ENCODE results near the gene CFAP300. TPM values are rescaled to one million over a fixed set of nuclear protein-coding genes. Genes with fewer than 3 reads are reported as not detected.

The CFAP300 gene
- total and polyA plus RNA-seq, 2 donors (not counting 1 experiment from before 2014, with no cell fraction given): not detected

- TF ChIP-seq CTCF (IDR thresholded peaks at IDR 0.05): no peak
- no peaks in the 10 kb centered on the region for H3K9me3 ChIP-seq (ENCODE audit: control extremely low read depth in 1 of 3, control insufficient read depth in 2 of 3, insufficient read depth in 1 of 3, low read length in 2 of 3)
- no peak overlapping the region for H3K4me3 ChIP-seq (ENCODE audit: control extremely low read depth in 1 of 5, extremely low read depth in 1 of 5, insufficient read depth in 1 of 5, low read depth in 2 of 5, low read length in 4 of 5)
- DNase-seq (no peak), ATAC-seq (ENCODE audit: low read depth) (no peak)
- intact Hi-C loops (cut with micrococcal nuclease): no loop called here
- peaks cover 15% of the 10 kb centered on the region for H3K27me3 Mint-ChIP-seq
- no peak overlapping the region for H3K27ac ChIP-seq (ENCODE audit: low read length in 2 of 2)
- no peaks in the 10 kb centered on the region for H3K79me2 ChIP-seq (ENCODE audit: control insufficient read depth, insufficient read depth, low read length)
- H4K20me1 ChIP-seq (ENCODE audit: control insufficient read depth, insufficient read depth, low read length, poor library complexity, severe bottlenecking): no peaks in the 10 kb centered on the region
- no peaks in the 10 kb centered on the region for H3K9me3 Mint-ChIP-seq (ENCODE audit: insufficient read depth)
- no peak overlapping the region for H3K4me2 ChIP-seq (replicated peaks; ENCODE audit: low read depth, low read length, poor library complexity, severe bottlenecking)
- no peak overlapping the region for H3K4me3 Mint-ChIP-seq
- H3K36me3 ChIP-seq (replicated peaks in 1 of 2; ENCODE audit: control extremely low read depth in 1 of 2, control insufficient read depth in 1 of 2, extremely low read depth in 1 of 2, insufficient read depth in 2 of 2, low read length in 1 of 2): no peaks in the 10 kb centered on the region
- H2AFZ ChIP-seq (ENCODE audit: insufficient read depth, low read depth, low read length, poor library complexity, severe bottlenecking): no peak overlapping the region
- CTCF ChIA-PET: no interaction called here
- POLR2A ChIA-PET: no interaction called here
- H3K9ac ChIP-seq (ENCODE audit: low read length): no peak overlapping the region
- H3K27me3 ChIP-seq (replicated peaks in 1 of 4; ENCODE audit: control extremely low read depth in 1 of 4, control insufficient read depth in 3 of 4, insufficient read depth in 4 of 4, low read length in 3 of 4): no peaks in the 10 kb centered on the region
- H3K27ac Mint-ChIP-seq: no peak overlapping the region
- no CpG with 5 or more reads among the region's 1 CpG for WGBS (ENCODE audit: insufficient coverage)
- H3K4me1 Mint-ChIP-seq: no peaks in the 10 kb centered on the region
- H3K4me1 ChIP-seq (ENCODE audit: control insufficient read depth in 2 of 2, insufficient read depth in 2 of 2, low read length in 2 of 2): no peaks in the 10 kb centered on the region
Observed at GRCh38 chr11:102097186-102097585, 49.9 kb downstream of the CFAP300 start.

- no peak overlapping the region for H3K27ac Mint-ChIP-seq
- ChIA-PET POLR2A (no interaction called here), CTCF (no interaction called here)
- 96% methylated on average over 2 of the region's 2 CpGs for WGBS (ENCODE audit: insufficient coverage)
- no peaks in the 10 kb centered on the region for H3K36me3 ChIP-seq (replicated peaks in 1 of 2; ENCODE audit: control extremely low read depth in 1 of 2, control insufficient read depth in 1 of 2, extremely low read depth in 1 of 2, insufficient read depth in 2 of 2, low read length in 1 of 2)
- no peak overlapping the region for H3K9ac ChIP-seq (ENCODE audit: low read length)
- no peak overlapping the region for H3K4me3 ChIP-seq (ENCODE audit: control extremely low read depth in 1 of 5, extremely low read depth in 1 of 5, insufficient read depth in 1 of 5, low read depth in 2 of 5, low read length in 4 of 5)
- H3K79me2 ChIP-seq (ENCODE audit: control insufficient read depth, insufficient read depth, low read length): no peaks in the 10 kb centered on the region
- no peak overlapping the region for H3K4me3 Mint-ChIP-seq
- H4K20me1 ChIP-seq (ENCODE audit: control insufficient read depth, insufficient read depth, low read length, poor library complexity, severe bottlenecking): no peaks in the 10 kb centered on the region
- TF ChIP-seq EZH2 (IDR thresholded peaks at IDR 0.05; ENCODE audit: borderline replicate concordance, insufficient read depth, low read depth, low read length, poor library complexity, severe bottlenecking) (no peak), CTCF (IDR thresholded peaks at IDR 0.05) (no peak)
- H3K9me3 ChIP-seq (ENCODE audit: control extremely low read depth in 1 of 3, control insufficient read depth in 2 of 3, insufficient read depth in 1 of 3, low read length in 2 of 3): no peaks in the 10 kb centered on the region
- no peak for DNase-seq
- H3K9me3 Mint-ChIP-seq (ENCODE audit: insufficient read depth): no peaks in the 10 kb centered on the region
- H3K4me1 ChIP-seq (ENCODE audit: control insufficient read depth in 2 of 2, insufficient read depth in 2 of 2, low read length in 2 of 2): no peaks in the 10 kb centered on the region
- H3K27me3 Mint-ChIP-seq: peaks cover 26% of the 10 kb centered on the region
- no peak overlapping the region for H2AFZ ChIP-seq (ENCODE audit: insufficient read depth, low read depth, low read length, poor library complexity, severe bottlenecking)
- H3K27me3 ChIP-seq (replicated peaks in 1 of 4; ENCODE audit: control extremely low read depth in 1 of 4, control insufficient read depth in 3 of 4, insufficient read depth in 4 of 4, low read length in 3 of 4): peaks cover 0 to 3% (median 0%) of the 10 kb centered on the region in 4 experiments
- no peak overlapping the region for H3K27ac ChIP-seq (ENCODE audit: low read length in 2 of 2)
- no peak for ATAC-seq (ENCODE audit: low read depth)
- no peaks in the 10 kb centered on the region for H3K4me1 Mint-ChIP-seq
- intact Hi-C loops (cut with micrococcal nuclease): no loop called here
- H3K4me2 ChIP-seq (replicated peaks; ENCODE audit: low read depth, low read length, poor library complexity, severe bottlenecking): no peak overlapping the region
Observed at GRCh38 chr11:102099755-102100154, 52.5 kb downstream of the CFAP300 start.

Data from B cell (primary cell).